ENCODE measurements around the gene SLC39A1. TPM values are rescaled to one million over a fixed set of nuclear protein-coding genes. Genes with fewer than 3 reads are reported as not detected.
A peak's percentile ranks its signal among the peaks of the same experiment; 100 is the strongest.

Gene SLC39A1
- total RNA-seq, 1 experiment from 2014 or later, result 158 TPM

DNA sequence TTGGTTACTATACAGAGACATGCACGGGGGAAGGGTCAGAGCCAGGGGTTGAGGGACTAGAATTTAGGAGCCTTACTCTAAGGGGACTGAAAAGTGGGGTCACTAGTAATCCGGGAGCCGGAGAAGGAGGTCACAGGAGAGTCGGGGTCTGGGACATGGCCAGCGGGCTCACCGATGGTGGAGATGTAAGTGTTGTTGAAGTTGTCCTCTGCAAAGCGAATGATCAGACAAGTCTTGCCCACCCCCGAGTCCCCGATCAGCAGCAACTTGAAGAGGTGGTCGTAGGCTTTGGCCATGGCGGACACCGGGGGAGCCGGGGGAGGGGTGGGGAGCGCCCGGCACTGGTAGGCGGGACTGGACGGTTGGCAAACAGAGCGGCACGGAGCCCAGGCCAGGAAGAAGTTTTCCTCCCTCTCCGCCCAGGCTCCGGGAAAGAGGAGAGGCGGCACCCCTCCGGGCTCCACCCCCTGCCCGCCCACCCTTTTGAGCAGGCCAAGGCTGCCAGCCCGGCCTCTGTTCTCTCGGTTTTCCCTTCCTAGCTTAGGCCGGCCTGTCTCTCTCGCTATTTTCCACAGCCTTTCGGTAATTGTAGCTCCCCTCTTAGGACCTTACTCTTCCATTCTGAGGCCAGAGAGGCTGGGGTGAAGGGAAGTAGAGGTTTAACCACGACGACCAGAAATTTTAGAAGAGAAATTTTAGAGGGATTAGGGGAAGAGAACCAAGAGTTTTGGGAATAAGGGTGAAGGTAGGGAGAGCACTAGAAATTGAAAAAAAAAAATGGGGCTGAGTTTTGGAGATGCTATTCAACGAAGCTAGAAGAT lies 22.8 kb upstream of the SLC39A1 start, which contains the start of gene RAB13:
TSS of gene RAB13 (minus strand) at position 399 of the 821 bp plus-strand sequence. CDS start at position 296, 103 bp downstream.
- Histone ChIP-seq H3K9me3 (ENCODE audit: control insufficient read depth, insufficient read depth, low read depth, low read length) (no peaks in the 10 kb centered on the region), H3K36me3 (ENCODE audit: control insufficient read depth, insufficient read depth, low read length) (peaks cover 2% of the 10 kb centered on the region; the same call in 1 of the 2 replicates), H3K27me3 (ENCODE audit: control insufficient read depth, insufficient read depth, low read length) (no peaks in the 10 kb centered on the region), H3K4me3 (ENCODE audit: low read depth in 2 of 2, low read length in 2 of 2) (peak within 1 kb of the TSS; percentile 60 to 76), H3K4me1 (ENCODE audit: control insufficient read depth, insufficient read depth, low read length) (peaks cover 8% of the 10 kb centered on the region), H3K27ac (ENCODE audit: low read length) (peak within 1 kb of the TSS; percentile 91)
- DNase-seq (ENCODE audit: low read depth, low spot score), result no peak
- peak; percentile 90 for ATAC-seq
- in situ Hi-C loops (cut with HindIII; ENCODE audit: low pct_unique_long_range_greater_than_20kb, low sequenced_read_pairs) (no loop called here), intact Hi-C loops (cut with micrococcal nuclease; ENCODE audit: unreplicated experiment) (loop anchor here (2.0 to 5.0 kb wide), 2 partner anchors 189 to 309 kb away; partner anchors contain the start of gene NPR1)
- BruUV-seq (replicated peaks), result no TSS peak
- ChIA-PET CTCF (interaction anchor here (1.0 to 1.2 kb wide), 4 partner anchors 38 to 477 kb away, joined by 3 to 5 read pairs (median 4); no protein-coding TSS in a partner anchor), POLR2A (interaction anchor here (0.6 to 0.9 kb wide), 4 partner anchors 24 to 434 kb away, joined by 3 to 7 read pairs (median 4); no protein-coding TSS in a partner anchor)
- TF ChIP-seq POLR2AphosphoS5 (IDR thresholded peaks at IDR 0.05; ENCODE audit: low read depth, low read length), result no peak
- no peak for TF ChIP-seq SIN3A (IDR thresholded peaks at IDR 0.05; ENCODE audit: borderline replicate concordance, insufficient read depth, low read depth, low read length)
- TF ChIP-seq, protein P1, sequence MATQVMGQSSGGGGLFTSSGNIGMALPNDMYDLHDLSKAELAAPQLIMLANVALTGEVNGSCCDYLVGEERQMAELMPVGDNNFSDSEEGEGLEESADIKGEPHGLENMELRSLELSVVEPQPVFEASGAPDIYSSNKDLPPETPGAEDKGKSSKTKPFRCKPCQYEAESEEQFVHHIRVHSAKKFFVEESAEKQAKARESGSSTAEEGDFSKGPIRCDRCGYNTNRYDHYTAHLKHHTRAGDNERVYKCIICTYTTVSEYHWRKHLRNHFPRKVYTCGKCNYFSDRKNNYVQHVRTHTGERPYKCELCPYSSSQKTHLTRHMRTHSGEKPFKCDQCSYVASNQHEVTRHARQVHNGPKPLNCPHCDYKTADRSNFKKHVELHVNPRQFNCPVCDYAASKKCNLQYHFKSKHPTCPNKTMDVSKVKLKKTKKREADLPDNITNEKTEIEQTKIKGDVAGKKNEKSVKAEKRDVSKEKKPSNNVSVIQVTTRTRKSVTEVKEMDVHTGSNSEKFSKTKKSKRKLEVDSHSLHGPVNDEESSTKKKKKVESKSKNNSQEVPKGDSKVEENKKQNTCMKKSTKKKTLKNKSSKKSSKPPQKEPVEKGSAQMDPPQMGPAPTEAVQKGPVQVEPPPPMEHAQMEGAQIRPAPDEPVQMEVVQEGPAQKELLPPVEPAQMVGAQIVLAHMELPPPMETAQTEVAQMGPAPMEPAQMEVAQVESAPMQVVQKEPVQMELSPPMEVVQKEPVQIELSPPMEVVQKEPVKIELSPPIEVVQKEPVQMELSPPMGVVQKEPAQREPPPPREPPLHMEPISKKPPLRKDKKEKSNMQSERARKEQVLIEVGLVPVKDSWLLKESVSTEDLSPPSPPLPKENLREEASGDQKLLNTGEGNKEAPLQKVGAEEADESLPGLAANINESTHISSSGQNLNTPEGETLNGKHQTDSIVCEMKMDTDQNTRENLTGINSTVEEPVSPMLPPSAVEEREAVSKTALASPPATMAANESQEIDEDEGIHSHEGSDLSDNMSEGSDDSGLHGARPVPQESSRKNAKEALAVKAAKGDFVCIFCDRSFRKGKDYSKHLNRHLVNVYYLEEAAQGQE (IDR thresholded peaks at IDR 0.05; ENCODE audit: insufficient read depth in 1 of 2, low read depth in 2 of 2, low read length in 1 of 2), result no peak
- TF ChIP-seq TCF7L2 (IDR thresholded peaks at IDR 0.05; ENCODE audit: low read depth, low read length), result no peak
- TF ChIP-seq, protein P2, sequence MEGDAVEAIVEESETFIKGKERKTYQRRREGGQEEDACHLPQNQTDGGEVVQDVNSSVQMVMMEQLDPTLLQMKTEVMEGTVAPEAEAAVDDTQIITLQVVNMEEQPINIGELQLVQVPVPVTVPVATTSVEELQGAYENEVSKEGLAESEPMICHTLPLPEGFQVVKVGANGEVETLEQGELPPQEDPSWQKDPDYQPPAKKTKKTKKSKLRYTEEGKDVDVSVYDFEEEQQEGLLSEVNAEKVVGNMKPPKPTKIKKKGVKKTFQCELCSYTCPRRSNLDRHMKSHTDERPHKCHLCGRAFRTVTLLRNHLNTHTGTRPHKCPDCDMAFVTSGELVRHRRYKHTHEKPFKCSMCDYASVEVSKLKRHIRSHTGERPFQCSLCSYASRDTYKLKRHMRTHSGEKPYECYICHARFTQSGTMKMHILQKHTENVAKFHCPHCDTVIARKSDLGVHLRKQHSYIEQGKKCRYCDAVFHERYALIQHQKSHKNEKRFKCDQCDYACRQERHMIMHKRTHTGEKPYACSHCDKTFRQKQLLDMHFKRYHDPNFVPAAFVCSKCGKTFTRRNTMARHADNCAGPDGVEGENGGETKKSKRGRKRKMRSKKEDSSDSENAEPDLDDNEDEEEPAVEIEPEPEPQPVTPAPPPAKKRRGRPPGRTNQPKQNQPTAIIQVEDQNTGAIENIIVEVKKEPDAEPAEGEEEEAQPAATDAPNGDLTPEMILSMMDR (IDR thresholded peaks at IDR 0.05), result no peak

DNA sequence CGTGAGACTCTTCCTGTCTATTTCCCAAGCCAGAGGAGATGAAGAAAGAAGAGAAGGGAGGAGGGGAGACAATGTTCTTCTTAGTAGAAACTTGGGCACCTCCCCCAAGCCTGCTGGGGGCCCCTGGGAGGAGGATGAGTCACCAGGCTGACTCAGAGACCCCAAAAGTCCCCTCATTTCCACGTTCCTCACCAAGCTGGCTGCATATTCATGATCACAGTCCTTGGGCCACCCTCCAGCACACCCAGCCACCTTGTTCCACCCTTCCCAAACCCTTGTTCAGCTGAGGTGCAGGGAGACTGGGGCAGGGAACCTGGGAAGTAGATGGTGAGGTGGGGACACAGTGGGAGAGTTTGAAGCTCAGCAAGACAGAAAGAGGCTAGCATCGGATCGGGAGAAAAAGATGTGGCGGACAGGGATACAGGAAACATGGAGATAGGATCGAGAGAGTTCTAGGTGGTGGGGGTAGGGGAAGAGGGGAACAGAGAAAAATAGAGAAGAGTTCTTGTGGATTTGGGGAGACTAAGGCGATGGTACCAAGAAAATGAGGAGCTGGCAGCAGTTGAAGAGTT lies 22.1 kb upstream of the SLC39A1 start:
- Histone ChIP-seq H3K27ac (ENCODE audit: low read length) (peak overlapping the region; percentile 91), H3K27me3 (ENCODE audit: control insufficient read depth, insufficient read depth, low read length) (no peaks in the 10 kb centered on the region), H3K36me3 (ENCODE audit: control insufficient read depth, insufficient read depth, low read length) (no peaks in the 10 kb centered on the region), H3K9me3 (ENCODE audit: control insufficient read depth, insufficient read depth, low read depth, low read length) (no peaks in the 10 kb centered on the region), H3K4me1 (ENCODE audit: control insufficient read depth, insufficient read depth, low read length) (peaks cover 8% of the 10 kb centered on the region), H3K4me3 (ENCODE audit: low read depth in 2 of 2, low read length in 2 of 2) (peak overlapping the region; percentile 60 to 76)
- no peak for ATAC-seq
- POLR2A ChIA-PET, result interaction anchor here (0.8 kb wide), 1 partner anchor 18 kb away, joined by 3 read pairs; the partner anchor contains the start of gene CREB3L4
- CTCF ChIA-PET, result no interaction called here
- intact Hi-C loops (cut with micrococcal nuclease; ENCODE audit: unreplicated experiment) (loop anchor here (5.0 kb wide), 1 partner anchor 308 kb away; the partner anchor contains the start of gene NPR1), in situ Hi-C loops (cut with HindIII; ENCODE audit: low pct_unique_long_range_greater_than_20kb, low sequenced_read_pairs) (no loop called here)
- no peak for DNase-seq (ENCODE audit: low read depth, low spot score)
- BruUV-seq (replicated peaks), result no TSS peak
- no peak for TF ChIP-seq TCF7L2 (IDR thresholded peaks at IDR 0.05; ENCODE audit: low read depth, low read length)
- no peak for TF ChIP-seq SIN3A (IDR thresholded peaks at IDR 0.05; ENCODE audit: borderline replicate concordance, insufficient read depth, low read depth, low read length)
- TF ChIP-seq POLR2AphosphoS5 (IDR thresholded peaks at IDR 0.05; ENCODE audit: low read depth, low read length), result no peak
- TF ChIP-seq, protein P1 (IDR thresholded peaks at IDR 0.05; ENCODE audit: insufficient read depth in 1 of 2, low read depth in 2 of 2, low read length in 1 of 2), result no peak
- TF ChIP-seq, protein P2 (IDR thresholded peaks at IDR 0.05), result no peak
